Aorta (tissue), 5 donors: Measurements from ENCODE around the gene CACNA1A. TPM values are rescaled to one million over a fixed set of nuclear protein-coding genes. Genes with fewer than 3 reads are reported as not detected.

Source experiments
- ATAC-seq: fragments of 200-7000 bp; cut with Tn5 transposase; one replicate; pipeline ENCODE4 v1.9.1; 2022; ENCODE audit warnings: moderate library complexity; ENCODE audit not compliant: low FRiP score
- DNase-seq, 2 donors: peaks; one replicate each; pipeline ENCODE4 v3.0.0-alpha.2; 2020
- H3K27ac ChIP-seq, 2 donors: one replicate each; pipeline ENCODE4 v1.5.1; 2013; ENCODE audit warnings: low read length in 2 of 2, mild to moderate bottlenecking in 2 of 2, moderate library complexity in 2 of 2, control low read depth in 1 of 2, inconsistent platforms in 1 of 2, low read depth in 1 of 2
- H3K27me3 ChIP-seq, 2 donors: one replicate each; pipeline ENCODE4 v1.6.1; 2013; ENCODE audit warnings: control low read depth in 1 of 2, low read length in 1 of 2, mild to moderate bottlenecking in 1 of 2, moderate library complexity in 1 of 2; ENCODE audit not compliant: insufficient read depth in 2 of 2, control insufficient read depth in 1 of 2
- H3K36me3 ChIP-seq, 2 donors: one replicate each; pipeline ENCODE4 v1.6.1; 2013; ENCODE audit warnings: control low read depth in 1 of 2, low read length in 1 of 2, mild to moderate bottlenecking in 1 of 2; ENCODE audit not compliant: insufficient read depth in 2 of 2, control insufficient read depth in 1 of 2
- H3K4me1 ChIP-seq, 2 donors: one replicate each; pipeline ENCODE4 v1.6.1; 2013; ENCODE audit warnings: low read length in 2 of 2, control low read depth in 1 of 2, mild to moderate bottlenecking in 1 of 2, moderate library complexity in 1 of 2; ENCODE audit not compliant: insufficient read depth in 2 of 2, control insufficient read depth in 1 of 2
- H3K4me3 ChIP-seq, 2 donors: one replicate each; pipeline ENCODE4 v1.5.1; 2013; ENCODE audit warnings: low read length in 2 of 2, control low read depth in 1 of 2, mild to moderate bottlenecking in 1 of 2
- H3K9me3 ChIP-seq: one replicate; pipeline ENCODE4 v1.6.1; 2013; ENCODE audit warnings: mild to moderate bottlenecking, low read length; ENCODE audit not compliant: control insufficient read depth
- WGBS, 2 donors: extraction: QIAGEN DNeasy Blood & Tissue Kit; methylation state at CpG; one replicate each; pipeline ENCODE4 v1.1.7; 2013; 5-methylcytosine and 5-hydroxymethylcytosine counted together
- intact Hi-C, 2 donors: fragments of 100-400 bp; cut with DNase I; formaldehyde crosslinking; loops; one replicate each; pipeline versions ENCODE4 v1.14.2 to v1.15.0; 2022
- polyA plus RNA-seq, 2 donors: library from polyadenylated mRNA; stranded (reverse); fragments of 200-250 nt; gene quantifications; one replicate each; pipeline ENCODE4 v1.2.3, GENCODE V29; 2013
- total RNA-seq, 2 donors: library from RNA; stranded (reverse); fragmentation: NEBNext Ultra II Directional; extraction: Animal tissue kit (Norgen Biotek cat#: 25700); gene quantifications; one replicate each; pipeline ENCODE4 v1.2.1, GENCODE V29; 2021
- donor health status: healthy with polysubstance abuse.
- donor health status: Bipolar disorder and iron deficiency.
- donor health status: DM: no; HTN: no; CAD: no.
- donor health status: DM: no; HTN: no; CAD: no.
- donor health status: DM: yes; HTN: yes; CAD: no.

The CACNA1A gene
- total and polyA plus RNA-seq, 4 donors = 0.26 to 3.6 (median 1.3) TPM

DNA sequence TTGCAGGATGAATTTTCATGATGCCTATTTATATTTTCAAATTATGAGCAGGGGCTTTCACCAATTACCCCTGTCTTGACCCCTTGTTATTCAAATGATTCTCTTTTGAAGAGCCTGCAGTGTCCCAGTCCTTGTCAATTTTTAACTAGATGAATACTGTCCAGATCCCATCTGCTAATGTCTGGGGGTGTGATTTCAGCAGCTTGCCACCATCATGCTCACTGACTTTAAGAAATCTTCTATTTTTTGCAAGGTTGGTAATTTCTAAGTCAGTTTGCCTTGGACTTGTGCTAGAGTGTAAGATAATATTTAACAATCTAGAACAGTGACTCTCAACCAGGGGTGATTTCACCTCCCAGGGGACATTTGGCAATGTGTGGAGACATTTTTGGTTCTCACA, 106.0 kb downstream of the CACNA1A start:
- Histone ChIP-seq H3K36me3 (no peaks in the 10 kb centered on the region), H3K9me3 (peaks cover 4% of the 10 kb centered on the region), H3K4me3 (no peak overlapping the region), H3K4me1 (no peaks in the 10 kb centered on the region), H3K27ac (no peak overlapping the region), H3K27me3 (peaks cover 0 to 1% of the 10 kb centered on the region in 2 donors)
- ATAC-seq (no peak), DNase-seq (no peak)
- intact Hi-C loops = no loop called here

DNA sequence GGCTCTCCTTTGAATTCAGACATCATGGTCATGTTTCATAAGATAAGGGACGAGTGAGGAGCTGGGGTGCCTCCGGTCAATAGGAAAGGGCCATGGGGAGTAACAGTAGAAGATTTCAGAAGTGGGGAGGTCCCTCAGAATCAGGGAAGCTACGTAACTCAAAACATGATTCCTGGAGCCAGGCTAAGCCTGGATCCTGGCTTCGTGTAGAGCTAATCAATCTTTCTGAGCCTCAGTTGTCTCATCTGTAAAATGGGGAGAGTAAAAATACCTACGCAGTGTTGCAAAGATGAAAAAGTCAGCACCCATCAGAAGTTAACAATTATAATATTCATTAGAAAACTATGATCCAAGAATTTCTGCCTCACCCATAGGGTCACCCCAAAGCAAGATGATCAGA, 106.5 kb downstream of the CACNA1A start:
- DNase-seq (no peak), ATAC-seq (no peak)
- intact Hi-C loops = no loop called here
- peaks cover 4% of the 10 kb centered on the region for H3K9me3 ChIP-seq
- no peaks in the 10 kb centered on the region for H3K4me1 ChIP-seq
- H3K4me3 ChIP-seq = no peak overlapping the region
- H3K27ac ChIP-seq = no peak overlapping the region
- H3K36me3 ChIP-seq = no peaks in the 10 kb centered on the region
- 76 to 83% methylated on average over 5 of the region's 5 CpGs for WGBS, 2 donors
- peaks cover 0 to 1% of the 10 kb centered on the region in 2 donors for H3K27me3 ChIP-seq

DNA sequence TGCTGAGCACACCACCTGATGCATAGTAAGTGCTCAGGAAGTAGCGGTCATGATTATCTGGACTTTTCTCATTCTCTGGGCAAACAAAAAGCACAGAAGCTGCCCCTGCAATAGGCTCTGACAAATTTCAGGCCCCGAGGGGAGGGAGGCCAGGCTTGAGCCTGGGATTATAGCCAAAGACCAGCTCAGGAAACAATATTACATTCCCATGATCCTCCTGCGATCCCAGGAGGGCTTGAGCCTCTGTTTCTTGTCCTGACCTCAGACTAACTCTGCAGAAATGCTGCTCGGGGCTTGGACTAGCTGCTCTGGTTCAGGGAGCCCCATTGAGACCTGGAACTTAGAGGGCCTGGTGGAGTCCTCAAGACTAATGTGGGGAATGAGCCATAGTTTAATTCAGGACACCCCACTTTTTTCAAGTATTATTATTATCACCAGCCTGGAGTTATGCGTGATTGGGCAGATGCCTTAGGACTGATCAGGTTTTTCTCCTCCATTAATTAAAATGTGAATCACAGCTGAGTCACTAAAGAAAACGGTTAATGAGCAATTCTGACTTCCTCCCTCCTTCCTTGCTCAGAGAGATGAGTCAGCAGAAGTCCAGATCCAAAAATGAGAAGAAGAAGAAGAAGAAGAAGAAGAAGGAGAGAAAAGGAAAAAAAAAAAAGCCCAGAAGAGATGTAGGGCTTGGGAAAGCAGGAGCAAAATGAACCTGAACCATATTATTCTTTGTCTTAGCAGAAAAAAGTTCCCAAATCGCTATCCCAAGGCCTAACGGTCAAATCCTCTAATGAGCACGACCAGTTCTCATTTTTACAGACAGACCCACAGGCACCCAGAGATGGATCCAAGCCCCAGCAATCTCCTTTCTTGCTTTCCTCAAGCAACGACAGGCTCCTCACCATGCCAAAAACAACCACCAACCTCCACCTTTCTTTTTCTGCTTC, 107.2 kb downstream of the CACNA1A start:
- DNase-seq (no peak), ATAC-seq (no peak)
- WGBS, 2 donors = 35 to 40% methylated on average over 10 of the region's 10 CpGs
- Histone ChIP-seq H3K36me3 (no peaks in the 10 kb centered on the region), H3K9me3 (peaks cover 4% of the 10 kb centered on the region), H3K27ac (no peak overlapping the region), H3K4me1 (no peaks in the 10 kb centered on the region), H3K4me3 (no peak overlapping the region), H3K27me3 (peaks cover 0 to 1% of the 10 kb centered on the region in 2 donors)
- intact Hi-C loops = no loop called here

DNA sequence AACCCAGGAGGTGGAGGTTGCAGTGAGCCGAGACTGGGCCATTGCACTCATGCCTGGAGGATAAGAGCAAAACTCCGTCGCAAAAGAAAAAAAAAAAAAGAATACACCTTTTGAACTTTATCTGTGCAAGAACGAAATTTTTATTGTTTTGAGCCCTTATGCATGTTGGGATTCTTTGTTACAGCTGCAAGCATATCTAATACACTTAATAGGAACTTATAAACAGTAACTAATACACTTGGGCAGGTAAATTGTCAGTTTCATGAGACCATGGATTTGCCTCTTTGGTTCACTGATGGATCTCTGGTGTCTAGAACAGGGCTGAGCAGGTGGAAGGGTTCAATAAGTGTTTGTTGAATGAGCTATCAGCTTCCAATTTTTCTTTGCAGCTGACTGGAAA, 108.1 kb downstream of the CACNA1A start:
- peaks cover 4% of the 10 kb centered on the region for H3K9me3 ChIP-seq
- H3K27ac ChIP-seq = no peak overlapping the region
- H3K36me3 ChIP-seq = no peaks in the 10 kb centered on the region
- intact Hi-C loops = no loop called here
- H3K27me3 ChIP-seq = peaks cover 0 to 1% of the 10 kb centered on the region in 2 donors
- no peaks in the 10 kb centered on the region for H3K4me1 ChIP-seq
- DNase-seq (no peak), ATAC-seq (no peak)
- 91 to 92% methylated on average over 4 of the region's 4 CpGs for WGBS, 2 donors
- no peak overlapping the region for H3K4me3 ChIP-seq

DNA sequence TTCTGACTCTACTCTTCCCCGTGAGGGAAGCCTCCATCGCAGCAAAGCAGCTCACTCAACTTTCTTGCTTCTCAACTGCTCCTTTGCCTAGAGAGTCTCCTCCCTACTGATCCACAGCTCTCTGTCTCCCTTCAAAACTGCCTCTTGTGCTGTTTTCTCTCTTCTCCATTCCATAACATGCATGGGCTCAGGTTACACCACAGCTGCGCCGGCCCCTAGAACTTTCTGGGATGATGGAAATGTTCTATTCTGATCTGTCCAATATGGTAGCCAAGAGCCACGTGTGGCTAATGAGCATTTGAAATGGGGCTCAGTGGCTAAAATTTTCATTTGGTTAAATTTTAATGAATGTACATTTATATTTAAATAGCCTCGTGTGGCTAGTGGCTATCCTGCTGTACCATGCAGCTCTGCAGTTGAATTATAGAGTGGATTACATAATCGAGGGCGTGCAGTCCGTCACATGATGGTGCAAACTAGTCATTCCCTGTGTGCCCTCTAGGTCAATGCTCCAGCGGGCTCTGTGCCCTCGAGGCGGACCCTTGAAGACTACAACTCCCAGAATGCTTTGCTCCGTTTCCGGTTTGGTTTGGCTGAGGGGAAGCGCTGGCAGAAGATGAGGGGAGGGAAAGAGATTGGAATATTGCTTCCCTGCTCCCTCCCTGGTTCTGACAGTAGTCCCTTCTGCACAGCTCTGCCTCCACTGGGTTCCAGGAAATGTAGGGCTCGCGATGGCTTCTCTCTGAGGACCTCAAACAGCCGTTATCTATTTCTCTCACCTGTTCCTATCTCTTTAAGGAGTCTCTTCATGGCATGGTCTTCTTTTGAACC, 109.8 kb downstream of the CACNA1A start:
- DNase-seq = peak in 1 of 2 donors; percentile 71

DNA sequence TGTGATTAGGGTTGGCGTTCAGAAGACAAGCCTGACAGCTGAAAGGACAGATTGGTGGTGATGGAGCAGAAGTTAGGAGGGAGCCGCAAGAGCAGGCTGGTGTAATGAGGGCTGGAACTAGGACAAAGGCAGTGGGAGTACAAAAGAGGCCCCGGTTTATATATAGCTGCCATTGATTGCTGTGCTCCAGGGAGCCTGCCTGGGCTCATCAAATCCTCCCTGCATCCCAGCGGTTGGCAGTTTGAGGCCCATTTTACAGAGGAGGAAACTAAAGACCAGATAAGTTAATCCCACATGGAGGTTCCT, 123.7 kb downstream of the CACNA1A start:
- intact Hi-C loops = no loop called here
- WGBS, 2 donors = 75 to 78% methylated on average over 4 of the region's 4 CpGs
- no peak overlapping the region for H3K4me3 ChIP-seq
- H3K4me1 ChIP-seq = no peaks in the 10 kb centered on the region
- H3K9me3 ChIP-seq = peaks cover 1% of the 10 kb centered on the region
- no peaks in the 10 kb centered on the region for H3K27me3 ChIP-seq
- H3K36me3 ChIP-seq = no peaks in the 10 kb centered on the region
- H3K27ac ChIP-seq = no peak overlapping the region
- ATAC-seq = no peak
- no peak for DNase-seq

More for the DNA sequence above, 109.8 kb downstream of the CACNA1A start:
- peaks cover 0 to 1% of the 10 kb centered on the region in 2 donors for H3K27me3 ChIP-seq
- H3K4me3 ChIP-seq = no peak overlapping the region
- H3K36me3 ChIP-seq = no peaks in the 10 kb centered on the region
- H3K27ac ChIP-seq = no peak overlapping the region
- H3K9me3 ChIP-seq = peaks cover 4% of the 10 kb centered on the region
- no peak for ATAC-seq
- whole genome bisulfite sequencing, 2 donors = 28% methylated on average over 18 of the region's 18 CpGs
- intact Hi-C loops = no loop called here
- H3K4me1 ChIP-seq = no peaks in the 10 kb centered on the region

DNA sequence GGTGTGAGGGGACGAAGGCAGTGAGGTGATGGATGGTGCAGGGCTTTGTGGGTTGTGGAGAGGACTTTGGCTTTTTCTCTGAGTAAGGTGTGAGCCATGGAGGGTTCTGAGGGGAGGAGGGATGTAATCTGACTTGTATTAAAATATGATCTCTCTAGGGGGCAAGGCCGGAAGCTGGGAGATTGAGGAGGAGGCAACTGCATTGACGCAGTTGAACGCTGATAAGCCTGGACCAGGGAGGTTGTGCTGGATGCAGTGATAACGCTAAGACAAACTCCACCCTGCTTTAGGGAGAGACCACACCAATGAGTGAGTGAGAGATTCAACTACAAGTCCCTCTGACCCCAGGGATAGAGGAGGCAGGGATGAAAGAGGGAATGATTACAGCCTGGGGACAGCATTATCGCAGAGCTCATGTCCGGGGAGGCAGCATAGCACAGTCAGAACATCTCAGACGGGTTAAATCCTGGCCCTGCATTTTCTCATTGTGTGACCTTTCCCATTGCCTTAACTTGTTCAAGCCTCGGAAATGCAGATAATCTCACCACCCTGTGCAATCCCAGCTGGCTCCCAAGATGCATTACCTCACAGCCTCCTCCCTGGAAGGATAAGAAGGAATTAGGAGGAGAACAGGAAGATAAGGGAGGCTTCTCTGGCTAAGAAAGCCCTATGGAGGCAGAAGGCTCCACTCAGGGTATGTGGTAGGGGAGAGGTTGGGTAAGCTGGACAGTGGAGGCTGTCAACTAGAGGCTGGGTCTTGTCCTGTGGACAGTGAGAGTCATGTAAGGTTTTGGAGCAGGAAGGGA, 124.2 kb downstream of the CACNA1A start:
- ATAC-seq (no peak), DNase-seq (no peak)
- 61 to 65% methylated on average over 9 of the region's 9 CpGs for WGBS, 2 donors
- Histone ChIP-seq H3K27me3 (no peaks in the 10 kb centered on the region), H3K9me3 (no peaks in the 10 kb centered on the region), H3K4me3 (no peak overlapping the region), H3K4me1 (no peaks in the 10 kb centered on the region), H3K36me3 (no peaks in the 10 kb centered on the region), H3K27ac (no peak overlapping the region)
- intact Hi-C loops = no loop called here

DNA sequence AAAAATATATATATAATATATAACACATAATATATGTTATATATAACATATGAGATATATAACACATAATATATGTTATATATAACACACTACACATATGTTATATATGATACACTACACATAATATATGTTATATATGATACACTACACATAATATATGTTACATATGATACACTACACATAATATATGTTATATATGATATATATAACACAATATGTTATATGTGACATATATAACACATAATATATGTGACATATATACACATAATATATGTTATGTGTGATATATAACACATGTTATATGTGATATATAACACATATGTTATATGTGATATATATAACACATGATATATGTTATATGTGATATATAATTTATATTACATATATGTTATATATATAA, 129.7 kb downstream of the CACNA1A start:
- no peak for ATAC-seq
- Histone ChIP-seq H3K27me3 (no peaks in the 10 kb centered on the region), H3K36me3 (no peaks in the 10 kb centered on the region), H3K4me1 (no peaks in the 10 kb centered on the region), H3K4me3 (no peak overlapping the region), H3K9me3 (peaks cover 2% of the 10 kb centered on the region), H3K27ac (no peak overlapping the region)
- intact Hi-C loops = no loop called here
- no peak for DNase-seq
